HG02885 (cell line): ENCODE data around the gene GLO1.
"Not testable (repeated sequence)": the region's sequence is repeated elsewhere in the genome, so short reads cannot be mapped to it uniquely, and the experiment has no call there.

Experiments
- ATAC-seq: cut with Tn5 transposase; IDR thresholded peaks from one replicate; pipeline ENCODE4 v1.9.1; 2021; ENCODE audit warnings: mild to moderate bottlenecking; ENCODE audit not compliant: unreplicated experiment, poor library complexity

GLO1 gene

GRCh38 chr6:38708496-38708895 is 5.6 kb upstream of the GLO1 start:
- ATAC-seq = no peak

- ATAC-seq = no peak
Measured at GRCh38 chr6:38705924-38706323, 3.0 kb upstream of the GLO1 start.

DNA sequence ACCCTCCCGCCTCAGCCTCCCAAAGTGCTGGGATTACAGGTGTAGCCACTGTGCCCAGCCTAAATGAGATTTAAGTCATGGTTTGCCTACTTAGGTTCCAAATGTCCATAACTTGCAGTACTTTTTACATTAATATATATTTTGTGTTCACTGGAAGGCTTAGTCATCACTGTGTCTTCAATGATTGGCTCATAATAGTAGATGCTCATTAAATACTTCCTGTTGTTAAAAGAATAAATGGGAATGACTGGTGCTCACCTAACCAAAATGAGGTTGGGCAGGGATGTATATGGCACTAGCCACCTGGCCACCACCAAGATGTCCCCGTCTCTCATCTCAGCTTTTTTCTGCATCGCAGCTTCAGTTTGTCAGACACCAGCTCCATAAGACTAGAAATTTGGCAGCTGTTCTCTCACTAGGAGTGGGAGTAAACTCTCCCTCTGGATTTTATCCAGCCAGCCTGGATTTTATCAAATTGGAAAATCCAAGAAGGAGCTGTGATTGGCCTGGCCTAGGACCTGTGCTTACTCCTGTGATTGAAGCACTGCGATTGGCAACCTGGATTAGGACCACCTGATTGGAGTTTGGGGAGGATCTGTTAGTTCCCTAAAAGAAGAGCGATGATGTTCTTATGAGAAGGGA is 1.1 kb upstream of the GLO1 start:
- no peak for ATAC-seq

DNA sequence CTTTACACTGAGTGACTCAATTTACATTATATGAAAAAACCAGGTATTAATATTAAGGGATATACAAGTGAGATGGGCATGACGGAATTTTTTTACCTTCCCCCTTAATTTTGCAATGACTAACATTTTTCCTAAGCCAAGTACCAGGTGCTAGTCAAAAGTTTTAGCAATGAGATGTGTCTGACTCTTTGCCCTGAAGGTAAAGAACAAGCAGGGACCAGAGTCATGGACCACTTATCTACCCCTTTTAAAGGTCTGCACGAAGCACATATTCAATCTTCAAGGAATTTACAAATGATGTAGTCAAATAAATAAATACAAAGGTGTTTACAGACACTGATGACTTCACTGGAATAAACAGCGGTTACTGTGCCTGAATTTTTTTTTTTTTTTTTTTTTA is 1.4 kb downstream of the GLO1 start:
- ATAC-seq = no peak

DNA sequence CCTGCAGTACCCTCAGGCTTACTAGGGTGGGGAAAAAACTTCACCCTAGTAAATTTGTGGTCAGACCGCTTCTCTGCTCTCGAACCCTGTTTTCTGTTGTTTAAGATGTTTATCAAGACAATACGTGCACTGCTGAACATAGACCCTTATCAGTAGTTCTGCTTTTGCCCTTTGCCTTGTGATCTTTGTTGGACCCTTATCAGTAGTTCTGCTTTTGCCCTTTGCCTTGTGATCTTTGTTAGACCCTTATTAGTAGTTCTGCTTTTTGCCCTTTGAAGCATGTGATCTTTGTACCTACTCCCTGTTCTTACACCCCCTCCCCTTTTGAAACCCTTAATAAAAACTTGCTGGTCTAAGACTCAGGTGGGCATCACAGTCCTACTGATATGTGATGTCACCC is 3.2 kb downstream of the GLO1 start:
- ATAC-seq = not testable (repeated sequence)

GRCh38 chr6:38697846-38698245 is 5.1 kb downstream of the GLO1 start:
- ATAC-seq = no peak

DNA sequence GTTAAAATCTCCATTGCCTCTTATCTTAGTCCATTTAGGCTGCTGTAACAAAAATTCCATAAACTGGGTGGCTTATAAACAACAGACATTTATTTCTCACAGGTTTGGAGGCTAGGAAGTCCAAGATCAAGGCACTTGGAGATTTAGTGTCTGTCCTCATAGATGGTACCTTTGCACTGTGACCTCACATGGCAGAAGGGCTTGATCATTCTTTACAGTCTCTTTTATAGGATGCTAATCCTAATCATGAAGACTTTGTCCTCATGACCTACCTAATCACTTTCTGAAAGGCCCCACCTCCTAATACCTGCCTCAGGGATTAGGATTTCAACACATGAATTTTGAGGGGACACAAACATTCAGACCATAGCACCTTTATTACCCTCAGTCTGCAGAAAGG is 6.6 kb downstream of the GLO1 start:
- no peak for ATAC-seq

GRCh38 chr6:38695933-38696332 is 7.0 kb downstream of the GLO1 start:
- no peak for ATAC-seq

DNA sequence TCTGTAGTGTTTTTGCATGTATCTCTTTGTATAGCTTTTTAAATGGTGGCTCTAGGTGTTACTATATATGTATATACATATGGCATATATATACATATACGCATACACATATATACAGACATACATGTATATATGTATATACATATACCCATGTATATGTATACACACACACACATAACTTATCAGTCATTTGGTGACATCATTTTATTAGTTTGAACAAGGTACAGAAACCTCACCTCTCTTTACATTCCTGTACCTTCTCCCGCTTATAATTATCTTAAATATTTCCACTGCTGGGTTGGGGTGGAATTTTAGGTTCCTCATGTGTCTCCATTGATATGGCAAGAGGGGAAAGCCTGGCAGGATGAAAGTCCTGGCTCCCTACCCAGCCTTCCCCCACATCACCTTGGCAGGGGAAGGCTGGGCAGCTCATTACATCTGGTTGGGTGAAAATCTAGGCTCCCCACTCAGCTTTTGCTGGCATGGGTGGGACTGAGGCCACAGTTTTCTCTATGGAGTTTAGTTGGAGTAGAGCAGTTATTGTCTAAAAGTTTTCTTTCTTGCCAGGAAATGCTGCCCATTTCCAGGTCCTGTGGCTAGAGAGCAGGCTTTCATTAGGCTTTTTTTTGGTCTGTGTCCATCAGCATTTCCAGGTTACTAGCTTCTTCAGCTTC is 7.6 kb downstream of the GLO1 start:
- ATAC-seq = no peak

- ATAC-seq = no peak
Measured at GRCh38 chr6:38688579-38689087, 14.3 kb downstream of the GLO1 start.

DNA sequence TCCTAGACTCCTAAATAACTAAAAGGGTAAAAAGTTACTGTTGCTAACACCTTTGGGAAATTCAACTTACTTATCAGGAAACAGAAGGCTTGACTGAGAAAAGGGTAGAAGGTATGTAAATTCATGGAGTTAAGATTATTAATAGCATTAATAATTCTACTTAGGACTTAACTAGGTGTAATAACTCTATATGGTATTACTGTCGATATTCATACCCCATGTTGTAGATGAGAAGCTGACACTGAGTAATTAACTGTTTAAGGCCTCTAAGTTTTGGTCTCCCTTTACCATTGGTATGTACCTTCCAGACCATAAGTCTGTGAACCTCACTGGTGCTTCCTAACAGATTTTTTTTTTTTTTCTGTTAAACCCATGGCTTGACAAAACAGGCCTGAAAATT is 15.4 kb downstream of the GLO1 start:
- no peak for ATAC-seq

DNA sequence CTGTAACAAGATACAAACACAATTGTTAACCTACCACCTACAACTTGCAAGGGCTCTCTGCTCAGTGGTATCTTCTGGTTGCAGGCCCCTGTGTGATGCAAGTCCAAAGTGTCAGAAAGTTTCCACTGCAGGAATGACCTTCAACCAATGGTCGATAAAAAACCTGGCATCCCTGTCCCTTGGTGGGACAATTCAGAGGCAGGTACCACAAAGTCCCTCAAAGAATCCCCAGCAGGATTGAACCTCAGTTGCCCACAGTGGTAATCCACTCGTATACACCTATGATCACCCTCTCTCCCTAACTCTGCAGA is 15.9 kb downstream of the GLO1 start:
- no peak for ATAC-seq

DNA sequence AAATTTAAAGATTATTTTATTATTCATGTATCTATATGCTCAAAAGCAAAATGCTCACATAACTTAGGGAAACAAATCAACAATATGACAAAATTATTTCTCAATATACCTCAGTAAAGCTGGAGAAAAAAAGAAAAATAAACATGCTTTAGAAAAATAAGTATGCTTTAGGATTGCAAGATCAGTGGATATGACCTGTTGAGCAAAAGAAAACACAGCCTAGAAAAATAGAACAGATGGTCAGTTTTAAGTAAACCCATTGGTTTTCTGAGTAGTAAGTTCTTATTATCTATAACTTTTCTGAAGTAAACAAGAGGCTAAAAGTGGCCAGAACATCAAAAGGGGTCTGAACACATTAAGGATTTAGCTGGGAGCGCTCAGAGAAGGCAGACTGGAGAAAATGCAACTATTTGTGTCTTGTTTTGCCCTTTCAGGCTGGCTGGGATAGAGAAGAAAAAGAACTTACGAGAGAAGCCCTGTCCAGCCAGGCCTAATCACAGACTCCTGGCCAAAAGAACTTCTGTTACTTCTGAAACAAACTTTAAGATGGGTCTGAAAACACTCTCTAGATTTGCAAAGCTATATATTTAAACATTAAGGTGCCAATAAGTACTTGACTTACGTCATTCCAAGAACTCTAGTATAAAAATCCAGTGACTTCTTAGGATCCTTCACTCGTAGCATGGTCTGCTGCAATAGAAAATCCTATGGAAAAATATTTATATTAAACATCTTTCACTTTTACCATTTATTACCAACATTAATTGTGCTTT is 16.5 kb downstream of the GLO1 start:
- ATAC-seq = no peak

- ATAC-seq = no peak
Measured at GRCh38 chr6:38684904-38685303, 18.0 kb downstream of the GLO1 start.

DNA sequence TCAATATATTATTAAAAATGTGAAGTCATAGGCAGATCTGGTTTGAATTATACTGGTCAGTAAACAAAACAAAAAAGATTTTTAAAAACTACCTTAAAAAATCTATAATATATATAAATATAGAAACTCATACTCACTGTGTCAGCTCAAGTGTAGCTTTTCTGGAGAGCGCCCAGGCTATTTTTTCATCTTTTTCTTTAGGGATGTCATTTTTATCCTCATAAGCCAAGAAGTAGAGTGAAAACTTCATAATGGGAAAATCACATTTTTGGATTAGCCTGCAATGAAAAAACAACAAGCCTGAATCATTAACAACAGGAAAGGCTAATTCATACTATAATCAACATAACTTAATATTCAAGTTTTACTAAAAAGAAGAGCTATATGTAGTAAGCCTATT is 18.7 kb downstream of the GLO1 start:
- ATAC-seq = no peak

GRCh38 chr6:38681850-38682249 is 21.1 kb downstream of the GLO1 start:
- no peak for ATAC-seq

GRCh38 chr6:38679668-38680067 is 23.3 kb downstream of the GLO1 start:
- ATAC-seq = no peak

DNA sequence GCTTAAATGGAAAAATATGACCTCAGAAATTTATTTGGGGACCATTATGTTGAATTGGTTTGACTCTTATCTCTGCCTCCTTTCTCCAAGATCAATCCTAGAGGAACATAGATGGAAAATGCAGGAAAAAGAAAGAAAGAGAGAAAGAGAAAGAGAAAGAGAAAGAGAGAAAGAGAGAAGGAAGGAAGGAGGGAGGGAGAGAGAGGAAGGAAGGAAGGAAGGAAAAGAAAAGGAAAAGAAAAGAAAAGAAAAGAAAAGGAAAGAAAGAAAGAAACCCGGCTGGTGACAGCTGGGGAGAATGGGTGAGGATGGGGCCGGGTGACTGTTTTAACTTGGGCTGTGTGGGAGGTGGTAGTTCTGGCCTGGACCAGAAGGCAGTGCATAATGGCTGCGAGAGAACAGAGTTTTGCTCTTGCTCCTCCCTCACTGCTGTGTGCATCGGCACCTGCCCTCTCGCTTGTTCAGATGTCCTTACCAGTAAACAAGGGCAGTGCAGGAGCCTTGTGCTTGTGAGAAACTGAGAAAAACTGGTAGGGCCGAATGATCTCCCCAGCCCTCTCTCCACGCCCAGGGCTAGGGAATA is 24.7 kb downstream of the GLO1 start:
- ATAC-seq = no peak

GRCh38 chr6:38676974-38677544 is 25.9 kb downstream of the GLO1 start:
- no peak for ATAC-seq

- ATAC-seq = no peak
Measured at GRCh38 chr6:38676236-38676973, 26.5 kb downstream of the GLO1 start.
